GM18507 (cell line): ENCODE measurements around the gene TBCEL.
A peak's percentile ranks its signal among the peaks of the same experiment; 100 is the strongest.
"Not testable (repeated sequence)": the region's sequence is repeated elsewhere in the genome, so short reads cannot be mapped to it uniquely, and the experiment has no call there.

Source experiments
- DNase-seq: peaks from one replicate; pipeline ENCODE4 v3.0.0; 2011; ENCODE audit warnings: low read depth; ENCODE audit not compliant: insufficient read length; ENCODE audit errors: extremely low spot score
- FAIRE-seq: peaks from 2 replicates; lab custom pipeline; 2011; peaks lifted over from hg19 to GRCh38; lab: Jason Lieb, UNC

TBCEL gene

DNA sequence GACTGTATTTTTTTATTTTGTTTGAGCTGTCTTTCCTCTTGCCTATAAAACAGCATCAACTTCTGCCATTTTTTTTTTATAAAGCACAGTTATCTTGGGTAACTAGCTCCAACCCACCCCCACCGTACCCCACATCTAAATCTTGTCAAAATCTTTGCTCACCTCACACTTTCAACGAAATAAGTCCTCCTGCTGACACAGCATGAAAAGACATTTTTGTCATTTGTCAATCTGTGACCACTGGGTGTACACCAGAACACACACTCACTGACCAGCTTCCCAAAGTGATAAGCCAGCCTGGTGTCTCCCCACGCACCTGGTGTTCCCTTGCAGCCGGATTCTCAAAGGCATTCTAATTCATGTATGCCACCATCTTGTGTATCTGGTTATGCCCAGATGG is 75.5 kb downstream of the TBCEL start:
- DNase-seq (no peak), FAIRE-seq (no peak)

- DNase-seq, result no peak
- FAIRE-seq, result no peak
Measured at GRCh38 chr11:121099885-121100284, 76.0 kb downstream of the TBCEL start.

GRCh38 chr11:121100943-121101342 is 77.0 kb downstream of the TBCEL start, which contains the start of gene TECTA:
TSS of gene TECTA (plus strand) at chr11:121101243. CDS start at chr11:121102666, 1,423 bp downstream.
- no peak for FAIRE-seq

DNA sequence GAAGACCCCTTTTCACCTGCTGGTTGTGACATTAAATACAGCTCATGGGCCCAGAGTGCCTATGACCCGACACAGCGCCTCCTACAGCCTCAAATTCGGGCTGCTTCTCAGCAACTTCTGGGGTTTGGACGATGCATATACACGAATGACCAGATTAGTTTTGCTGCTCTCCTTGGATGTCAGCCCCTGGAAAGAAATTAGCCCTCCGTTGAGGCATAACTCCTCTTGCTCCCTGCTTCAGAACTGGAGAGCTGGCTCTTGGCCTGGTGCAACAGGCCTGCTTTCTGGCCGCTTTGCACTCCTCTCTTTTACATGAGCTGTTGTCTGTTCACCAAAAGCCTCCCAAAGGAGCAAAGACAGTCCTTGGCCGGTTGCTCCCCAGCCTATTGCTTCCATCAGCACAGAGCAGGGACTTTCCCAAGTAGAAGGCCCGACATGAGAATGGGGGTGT is 80.4 kb downstream of the TBCEL start:
- no peak for DNase-seq
- no peak for FAIRE-seq

More at GRCh38 chr11:121100943-121101342, 77.0 kb downstream of the TBCEL start, which contains the start of gene TECTA:
- DNase-seq, result no peak

DNA sequence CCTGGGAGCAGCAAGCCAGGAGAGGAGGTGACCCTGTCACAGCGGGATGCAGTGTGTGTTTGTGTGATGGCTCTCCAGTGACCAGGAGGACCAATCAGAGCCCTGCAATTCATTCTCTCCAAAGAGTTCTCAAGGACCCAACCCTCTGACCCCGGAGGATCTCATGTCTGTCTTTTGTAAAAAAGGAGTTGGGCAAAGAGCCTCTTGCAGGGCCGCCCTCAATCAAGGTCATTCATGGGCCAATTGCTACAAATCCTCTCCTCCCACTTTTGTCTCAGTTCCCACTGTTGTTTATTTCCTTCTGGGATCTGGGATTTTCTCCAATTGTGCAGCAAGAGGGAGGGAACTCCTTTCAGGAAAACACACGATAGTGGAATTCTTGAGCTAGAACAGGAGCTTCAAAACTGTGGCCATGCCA is 81.2 kb downstream of the TBCEL start:
- FAIRE-seq (no peak), DNase-seq (no peak)

GRCh38 chr11:121105481-121106195 is 81.7 kb downstream of the TBCEL start:
- DNase-seq, result no peak

GRCh38 chr11:121106812-121107211 is 82.9 kb downstream of the TBCEL start:
- FAIRE-seq, result no peak
- no peak for DNase-seq

More at GRCh38 chr11:121105481-121106195, 81.7 kb downstream of the TBCEL start:
- no peak for FAIRE-seq

DNA sequence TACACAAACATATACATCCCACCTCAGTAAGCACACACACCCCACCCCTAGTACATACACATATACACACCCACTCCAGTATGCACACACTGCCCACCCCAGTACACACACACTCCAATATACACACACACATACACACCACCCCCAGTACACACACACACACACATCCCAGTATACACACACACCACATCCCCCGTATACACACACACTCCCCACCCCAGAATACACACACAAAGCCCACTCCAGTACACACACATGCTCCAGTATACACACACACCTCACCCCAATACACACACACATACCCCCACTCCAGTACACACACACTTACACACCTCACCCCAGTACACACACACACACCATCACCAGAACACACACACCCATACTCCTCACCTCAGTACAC is 84.5 kb downstream of the TBCEL start:
- FAIRE-seq (no peak), DNase-seq (no peak)

DNA sequence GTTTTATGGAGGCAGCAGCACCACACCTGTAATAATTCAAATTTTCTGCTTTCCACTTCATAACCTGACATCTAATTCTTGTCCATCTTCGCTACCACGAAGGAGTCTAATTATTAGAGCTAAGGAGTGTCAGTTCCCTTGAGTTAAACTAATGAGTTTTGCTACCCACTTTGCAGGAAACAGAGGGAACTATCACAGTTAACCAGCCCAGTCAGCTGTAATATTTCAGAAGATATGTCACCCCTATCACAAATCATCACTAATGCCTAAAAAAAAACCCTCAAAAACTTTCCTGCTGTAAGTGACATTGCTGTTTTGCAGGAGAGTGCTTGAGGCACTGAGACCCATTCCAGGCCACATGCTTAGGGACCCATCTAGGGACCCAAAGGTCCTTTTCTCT is 85.6 kb downstream of the TBCEL start:
- DNase-seq (no peak), FAIRE-seq (no peak)

DNA sequence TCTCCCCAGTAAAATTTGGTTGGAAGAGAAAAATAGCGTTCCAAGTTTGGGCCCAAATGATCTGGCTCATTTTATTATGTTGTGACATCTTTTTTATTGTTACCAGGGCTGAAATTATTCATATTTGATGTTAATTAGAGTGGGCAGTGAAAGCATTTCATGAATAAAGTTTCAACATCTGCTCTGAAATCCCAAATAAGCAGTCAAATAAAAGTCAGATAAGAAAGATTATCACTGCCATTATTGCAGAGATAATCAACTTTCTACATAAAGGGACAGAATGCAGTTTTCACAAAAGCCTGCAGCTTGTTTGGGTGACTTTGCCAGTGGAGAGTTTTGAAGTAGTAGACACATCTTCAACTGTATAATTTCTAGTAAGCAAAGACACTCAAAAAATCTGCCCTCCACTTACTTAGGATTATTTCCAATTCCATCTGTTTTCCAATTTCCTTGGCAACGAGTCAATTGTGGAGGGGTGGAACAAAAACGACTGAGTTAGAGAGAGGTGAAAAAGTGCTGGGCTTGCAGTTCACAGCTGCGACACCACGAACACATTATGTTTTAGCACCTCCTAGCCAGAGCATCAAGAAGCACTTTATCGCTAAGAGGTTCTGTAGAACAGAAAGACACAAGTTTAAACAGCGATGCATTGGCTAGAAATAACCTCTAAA is 86.1 kb downstream of the TBCEL start:
- DNase-seq, result no peak

DNA sequence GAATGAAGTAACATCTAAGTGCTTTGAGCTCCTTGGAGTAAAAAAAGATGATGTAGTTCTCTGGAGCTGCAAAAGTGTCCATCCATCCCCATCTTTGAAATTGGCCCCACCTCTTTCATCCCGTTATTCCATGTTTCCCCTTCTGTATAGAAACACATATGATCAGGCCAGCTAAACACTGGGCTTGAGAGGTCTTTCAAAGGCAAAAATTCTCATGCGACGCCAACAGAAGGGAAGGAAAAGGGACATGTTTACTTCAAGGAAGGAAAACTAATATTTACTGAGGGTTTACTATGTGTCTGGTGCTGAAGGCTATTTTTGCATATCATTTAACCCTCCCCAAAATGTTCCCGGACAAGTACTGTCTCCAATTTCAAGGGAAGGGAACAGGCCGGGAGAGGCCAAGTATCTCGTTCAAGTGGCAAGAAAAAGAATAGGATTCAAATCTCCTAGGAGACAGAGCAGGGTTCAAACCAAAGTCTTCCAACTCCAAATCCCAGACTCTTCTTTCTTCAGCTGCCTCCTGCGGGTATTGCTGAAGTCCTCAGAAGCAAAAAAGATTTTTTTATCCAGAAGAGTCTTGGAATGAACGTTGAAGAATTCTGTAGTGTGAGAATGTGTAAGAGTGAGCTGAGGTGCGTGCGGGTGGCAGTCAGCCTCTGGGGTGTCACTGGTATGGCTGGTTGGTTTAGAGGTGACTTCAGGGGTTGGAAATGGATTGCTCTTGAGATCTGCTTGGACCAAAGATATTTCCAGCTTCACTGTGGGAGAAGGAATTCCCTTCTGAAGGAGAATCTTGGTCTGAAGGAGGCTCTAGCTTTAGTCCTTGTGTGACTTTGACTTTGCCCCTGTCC is 87.2 kb downstream of the TBCEL start:
- DNase-seq (no peak), FAIRE-seq (no peak)

More for the DNA sequence above, 86.1 kb downstream of the TBCEL start:
- no peak for FAIRE-seq

DNA sequence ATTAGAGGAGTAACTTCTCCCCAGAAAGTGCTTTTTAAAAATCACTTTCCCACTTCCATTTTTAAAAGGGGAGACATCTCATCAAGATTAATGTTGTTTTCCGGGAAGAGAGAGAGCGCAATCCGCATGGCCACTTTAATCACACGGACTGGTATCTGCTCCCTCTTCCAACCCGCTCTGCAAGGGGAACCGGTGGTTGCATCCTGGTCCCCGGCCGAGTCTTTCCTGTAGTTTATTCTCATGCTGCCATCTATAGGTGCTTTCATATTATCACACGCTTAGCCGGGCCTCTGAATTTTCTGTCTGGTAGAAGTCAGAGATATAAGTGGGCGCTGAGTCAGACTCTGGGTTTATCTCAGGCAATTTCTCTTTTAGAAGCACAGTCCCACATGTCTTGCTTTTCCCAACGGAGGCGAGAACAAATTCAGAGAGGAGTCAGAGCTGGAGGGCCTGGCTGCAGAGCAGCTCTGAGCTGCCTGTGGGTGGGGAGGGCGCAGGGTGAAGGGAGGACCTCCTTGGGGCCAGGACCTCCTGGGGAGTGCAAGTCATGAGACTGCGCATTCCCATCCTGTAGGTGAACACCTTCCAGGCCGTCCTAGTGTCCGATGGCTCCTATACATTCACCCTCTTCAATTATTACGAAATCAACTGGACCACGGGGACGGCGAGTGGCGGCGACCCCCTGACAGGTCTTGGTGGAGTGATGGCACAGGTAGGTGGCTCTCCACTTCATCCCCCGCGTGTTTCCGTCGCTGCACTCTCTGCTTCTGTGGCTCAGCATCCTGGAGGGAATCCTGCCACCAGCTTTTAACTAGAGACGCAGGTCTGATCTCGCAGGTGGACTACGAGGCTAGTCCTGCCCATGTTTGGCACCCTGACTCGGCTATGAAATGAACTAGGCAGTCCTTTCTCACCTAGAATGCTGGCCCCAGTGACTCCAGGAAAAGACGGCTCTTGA is 88.9 kb downstream of the TBCEL start:
- peak; percentile 25 for DNase-seq
- peak; percentile 70 for FAIRE-seq

DNA sequence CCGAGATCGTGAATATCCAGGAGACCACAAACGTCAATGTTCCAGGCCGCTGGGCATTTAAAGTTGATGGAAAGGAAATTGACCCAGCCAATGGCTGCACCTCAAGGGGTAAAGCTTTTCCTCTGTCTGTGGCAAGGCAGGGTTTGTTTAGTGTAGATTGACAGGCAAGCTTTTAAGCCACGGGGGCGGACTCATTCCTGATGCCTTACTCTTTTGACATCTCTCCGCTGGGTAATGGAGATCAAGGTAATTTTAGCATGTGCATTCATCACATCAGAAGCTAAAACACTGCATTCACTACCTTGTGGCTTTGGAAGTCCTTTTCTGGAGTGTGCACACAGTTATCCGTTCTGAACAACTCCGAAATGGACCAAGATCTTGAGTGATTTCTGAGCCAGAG is 89.7 kb downstream of the TBCEL start:
- DNase-seq (no peak), FAIRE-seq (no peak)

- FAIRE-seq, DNase-seq: not testable (repeated sequence)
Measured at GRCh38 chr11:121115024-121115423, 91.1 kb downstream of the TBCEL start.

GRCh38 chr11:121117788-121118187 is 93.9 kb downstream of the TBCEL start:
- FAIRE-seq, result no peak
- no peak for DNase-seq

GRCh38 chr11:121119440-121119839 is 95.5 kb downstream of the TBCEL start:
- FAIRE-seq, result no peak
- no peak for DNase-seq

- DNase-seq (no peak), FAIRE-seq (no peak)
Measured at GRCh38 chr11:121122328-121122727, 98.4 kb downstream of the TBCEL start.

DNA sequence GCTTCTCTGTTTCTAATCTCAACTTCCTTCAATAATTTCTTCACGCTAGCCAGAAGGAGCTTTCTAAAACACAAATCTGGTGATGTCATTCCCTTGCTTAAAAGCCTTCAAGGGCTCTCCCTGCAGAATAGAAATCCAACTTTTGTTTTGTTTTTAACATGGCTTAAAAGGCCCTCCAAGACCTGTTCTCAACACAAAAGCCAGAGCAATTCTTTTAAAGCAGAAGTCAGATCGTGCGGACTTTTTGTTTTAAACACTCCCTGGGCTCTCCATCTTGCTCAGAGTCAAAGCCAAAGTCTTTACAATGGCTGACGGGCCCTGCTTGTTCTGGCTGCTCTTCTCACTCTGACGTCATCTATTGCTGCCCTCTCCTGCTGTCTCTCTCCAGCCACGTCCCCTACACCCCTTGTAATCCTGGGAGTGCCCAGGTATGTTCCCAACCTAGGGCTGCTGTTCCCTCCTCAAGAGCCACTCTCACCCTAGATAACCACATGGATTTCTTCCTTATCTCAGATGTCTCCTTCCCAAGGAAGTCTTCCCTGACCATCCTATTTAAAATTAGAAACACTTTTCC is 99.7 kb downstream of the TBCEL start:
- no peak for FAIRE-seq
- DNase-seq, result no peak

GRCh38 chr11:121127809-121128208 is 103.9 kb downstream of the TBCEL start:
- FAIRE-seq (no peak), DNase-seq (no peak)
